ENCODE results near the gene STPG3. TPM values are rescaled to one million over a fixed set of nuclear protein-coding genes. Genes with fewer than 3 reads are reported as not detected.

The STPG3 gene
- 0.66 TPM in 1 of 2 replicates, not detected in the other for total RNA-seq

GRCh38 chr9:137251194-137251461 lies at the start of gene STPG3:
STPG3 (plus strand) TSS chr9:137251286; CDS start chr9:137251287, 1 bp downstream.

DNA sequence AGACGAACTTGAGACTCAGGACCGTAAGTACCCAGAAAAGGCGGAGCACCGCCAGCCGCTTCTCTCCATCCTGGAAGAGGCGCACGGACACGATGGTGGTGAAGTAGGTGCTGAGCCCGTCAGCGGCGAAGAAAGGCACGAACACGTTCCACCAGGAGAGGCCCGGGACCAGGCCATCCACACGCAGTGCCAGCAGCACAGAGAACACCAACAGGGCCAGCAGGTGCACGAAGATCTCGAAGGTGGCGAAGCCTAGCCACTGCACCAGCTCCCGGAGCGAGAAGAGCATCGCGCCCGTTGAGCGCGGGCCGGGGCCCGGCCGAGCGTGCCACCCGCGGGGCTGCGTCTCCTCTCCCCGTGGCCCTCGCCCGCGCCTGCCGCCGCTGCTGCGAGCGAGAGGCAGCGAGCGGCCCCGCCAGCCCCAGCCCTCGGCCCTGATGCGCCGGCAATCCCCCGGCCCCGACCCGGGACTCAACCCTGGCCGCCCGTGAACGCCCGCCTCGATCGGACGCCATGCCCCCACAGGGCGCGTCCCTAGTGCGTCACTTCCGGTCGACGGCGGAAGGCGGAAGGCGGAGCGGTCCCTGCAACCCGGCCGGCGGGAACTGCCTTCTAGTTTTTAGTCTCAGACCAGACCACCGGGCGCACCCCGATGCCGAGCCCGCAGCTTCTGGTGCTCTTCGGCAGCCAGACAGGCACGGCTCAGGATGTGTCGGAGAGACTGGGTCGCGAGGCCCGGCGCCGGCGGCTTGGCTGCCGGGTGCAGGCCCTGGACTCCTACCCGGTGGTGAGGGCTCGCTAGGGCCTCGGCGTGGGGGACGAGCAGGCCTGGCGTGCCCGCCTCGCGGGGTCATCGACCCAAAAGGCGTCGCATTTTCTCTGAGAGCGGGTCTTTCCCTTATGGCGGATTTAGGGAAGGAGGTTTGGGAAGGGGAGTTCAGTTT lies 45.7 kb upstream of the STPG3 start, which contains the start of the genes NDOR1 and TMEM203:
TSS of gene NDOR1 (plus strand) at position 575 of the 944 bp plus-strand sequence. CDS start at position 653, 78 bp downstream.
TSS of gene TMEM203 (minus strand) at position 523 of the 944 bp plus-strand sequence. CDS start at position 289, 234 bp downstream.

GRCh38 chr9:137222190-137223077 lies 28.7 kb upstream of the STPG3 start, which contains the start of gene RNF208:
RNF208 (minus strand) TSS chr9:137222240; CDS start chr9:137221212, 1,028 bp downstream.

GRCh38 chr9:137224830-137225694 lies 26.0 kb upstream of the STPG3 start, which contains the start of gene CYSRT1:
CYSRT1 (plus strand) TSS chr9:137225174; CDS start chr9:137225622, 448 bp downstream.

GRCh38 chr9:137227054-137227852 lies 23.8 kb upstream of the STPG3 start, which contains the start of gene RNF224:
RNF224 (plus strand) TSS chr9:137227502; CDS start chr9:137228336, 834 bp downstream.

GRCh38 chr9:137230705-137231371 lies 20.2 kb upstream of the STPG3 start, which contains the start of gene SLC34A3:
SLC34A3 (plus strand) TSS chr9:137230901; CDS start chr9:137231703, 802 bp downstream.

GRCh38 chr9:137240841-137241489 lies 10.1 kb upstream of the STPG3 start, which contains the start of gene TUBB4B:
TUBB4B (plus strand) TSS chr9:137241287; CDS start chr9:137241361, 74 bp downstream.

GRCh38 chr9:137254624-137255447 lies 3.8 kb downstream of the STPG3 start, which contains the start of gene NELFB:
NELFB (plus strand) TSS chr9:137255327.

DNA sequence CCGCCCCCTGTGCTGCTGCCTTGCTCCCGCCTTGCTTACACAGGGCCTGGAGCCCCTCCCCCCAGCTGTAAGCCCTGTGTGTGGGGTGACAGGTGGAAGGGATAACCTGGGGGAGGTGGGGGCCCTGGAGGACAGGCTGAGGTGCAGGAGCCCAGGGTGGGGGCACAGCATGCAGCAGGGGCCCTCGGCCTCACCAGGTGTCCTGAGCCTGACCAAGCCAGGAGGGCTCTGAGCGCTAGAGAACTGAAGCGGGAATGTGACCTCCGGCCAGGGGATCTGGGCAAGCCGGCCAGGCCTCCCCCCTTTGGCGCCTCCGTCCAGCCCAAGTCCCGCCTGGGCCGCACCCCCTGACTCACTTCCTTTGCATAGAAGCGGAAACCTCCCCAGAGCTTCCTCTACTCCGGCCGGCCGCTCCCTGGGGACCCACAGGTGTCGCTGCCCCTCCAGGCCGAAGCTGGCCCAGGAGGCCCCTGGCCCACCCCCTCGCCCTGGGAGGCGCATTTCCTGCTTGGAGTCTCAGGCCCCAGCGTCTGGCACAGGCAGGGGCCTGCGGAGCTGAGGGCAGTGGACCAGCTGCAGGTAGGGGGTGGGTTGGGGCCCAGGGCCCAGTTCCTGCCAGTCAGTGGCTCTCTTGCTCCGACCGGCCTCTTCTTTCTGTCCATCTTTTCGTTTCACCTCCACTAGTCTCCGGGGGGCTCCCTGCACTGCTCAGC lies 26.4 kb downstream of the STPG3 start, which contains the start of gene TOR4A:
TSS of gene TOR4A (plus strand) at position 398 of the 713 bp plus-strand sequence. CDS start 964 bp downstream, outside the sequence.

DNA sequence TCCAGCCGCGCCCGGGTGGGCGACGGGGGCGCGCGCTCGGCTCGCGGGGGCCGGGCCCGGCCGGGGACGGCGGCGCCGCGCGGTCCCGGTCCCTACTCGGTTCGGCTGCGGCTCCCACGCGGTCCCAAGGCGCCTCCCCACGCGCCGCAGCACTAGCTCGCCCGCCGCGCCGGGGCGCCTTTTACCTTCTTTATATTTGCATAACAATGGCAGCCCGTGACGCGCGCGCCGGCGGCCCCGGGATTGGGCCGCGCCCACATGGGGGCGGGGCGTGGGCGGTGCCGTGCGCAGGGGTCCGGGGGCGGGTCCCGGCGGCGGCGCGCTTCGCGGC lies 51.0 kb downstream of the STPG3 start, which contains the start of gene NRARP:
TSS of gene NRARP (minus strand) at position 154 of the 331 bp plus-strand sequence. CDS start 343 bp downstream, outside the sequence.

Other genes with a start within 250 kb of the STPG3 start
- gene ABCA2, start 223.0 kb upstream of the STPG3 start, total RNA-seq = 22.1 and 30.8 TPM in 2 replicates
- not detected in 2 replicates for gene FUT7, start 219.2 kb upstream of the STPG3 start, total RNA-seq
- 22.1 and 36.9 TPM in 2 replicates for gene NPDC1, start 205.1 kb upstream of the STPG3 start, total RNA-seq
- gene ENTPD2, start 197.2 kb upstream of the STPG3 start, total RNA-seq = not detected in 2 replicates
- gene SAPCD2, start 180.7 kb upstream of the STPG3 start, total RNA-seq = 1.5 and 8.0 TPM in 2 replicates
- gene UAP1L1, start 173.8 kb upstream of the STPG3 start, total RNA-seq = 31.3 and 34.7 TPM in 2 replicates
- gene MAN1B1, start 164.3 kb upstream of the STPG3 start, total RNA-seq = 91.3 and 113 TPM in 2 replicates
- 89.9 and 123 TPM in 2 replicates for gene DPP7, start 136.6 kb upstream of the STPG3 start, total RNA-seq
- 0.15 and 0.33 TPM in 2 replicates for gene GRIN1, start 112.1 kb upstream of the STPG3 start, total RNA-seq
- not detected in 2 replicates for gene LRRC26, start 81.2 kb upstream of the STPG3 start, total RNA-seq
- not detected in 2 replicates for gene TMEM210, start 79.2 kb upstream of the STPG3 start, total RNA-seq
- 28.0 and 31.0 TPM in 2 replicates for gene ANAPC2, start 62.7 kb upstream of the STPG3 start, total RNA-seq
- 55.1 and 92.1 TPM in 2 replicates for gene SSNA1, start 62.6 kb upstream of the STPG3 start, total RNA-seq
- gene TPRN, start 50.5 kb upstream of the STPG3 start, total RNA-seq = 7.7 and 11.6 TPM in 2 replicates
- gene TMEM203, start 45.6 kb upstream of the STPG3 start, total RNA-seq = 41.5 and 48.8 TPM in 2 replicates
- gene NDOR1, start 45.6 kb upstream of the STPG3 start, total RNA-seq = 5.1 and 6.8 TPM in 2 replicates
- gene RNF208, start 29.0 kb upstream of the STPG3 start, total RNA-seq = 0.15 and 0.50 TPM in 2 replicates
- gene CYSRT1, start 26.1 kb upstream of the STPG3 start, total RNA-seq = 0.44 and 1.7 TPM in 2 replicates
- 0.17 TPM in 1 of 2 replicates, not detected in the other for gene RNF224, start 23.8 kb upstream of the STPG3 start, total RNA-seq
- under 0.01 TPM in 1 of 2 replicates, not detected in the other for gene SLC34A3, start 20.4 kb upstream of the STPG3 start, total RNA-seq
- 205 and 421 TPM in 2 replicates for gene TUBB4B, start 10.0 kb upstream of the STPG3 start, total RNA-seq
- gene NELFB, start 4.0 kb downstream of the STPG3 start, total RNA-seq = 53.4 and 63.5 TPM in 2 replicates
- gene TOR4A, start 26.4 kb downstream of the STPG3 start, total RNA-seq = 25.5 and 28.9 TPM in 2 replicates
- gene NRARP, start 51.0 kb downstream of the STPG3 start, total RNA-seq = 0.29 and 0.33 TPM in 2 replicates
- gene EXD3, start 171.9 kb downstream of the STPG3 start, total RNA-seq = 14.0 and 19.4 TPM in 2 replicates
- 0.73 and 1.7 TPM in 2 replicates for gene NOXA1, start 172.1 kb downstream of the STPG3 start, total RNA-seq
- 0.15 TPM in 1 of 2 replicates, not detected in the other for gene ENTPD8, start 190.1 kb downstream of the STPG3 start, total RNA-seq
- gene NSMF, start 208.0 kb downstream of the STPG3 start, total RNA-seq = 20.4 and 32.7 TPM in 2 replicates